ENCODE data around the gene CEP162.
"Not testable (repeated sequence)": the region's sequence is repeated elsewhere in the genome, so short reads cannot be mapped to it uniquely, and the experiment has no call there.

CEP162 gene, protein sequence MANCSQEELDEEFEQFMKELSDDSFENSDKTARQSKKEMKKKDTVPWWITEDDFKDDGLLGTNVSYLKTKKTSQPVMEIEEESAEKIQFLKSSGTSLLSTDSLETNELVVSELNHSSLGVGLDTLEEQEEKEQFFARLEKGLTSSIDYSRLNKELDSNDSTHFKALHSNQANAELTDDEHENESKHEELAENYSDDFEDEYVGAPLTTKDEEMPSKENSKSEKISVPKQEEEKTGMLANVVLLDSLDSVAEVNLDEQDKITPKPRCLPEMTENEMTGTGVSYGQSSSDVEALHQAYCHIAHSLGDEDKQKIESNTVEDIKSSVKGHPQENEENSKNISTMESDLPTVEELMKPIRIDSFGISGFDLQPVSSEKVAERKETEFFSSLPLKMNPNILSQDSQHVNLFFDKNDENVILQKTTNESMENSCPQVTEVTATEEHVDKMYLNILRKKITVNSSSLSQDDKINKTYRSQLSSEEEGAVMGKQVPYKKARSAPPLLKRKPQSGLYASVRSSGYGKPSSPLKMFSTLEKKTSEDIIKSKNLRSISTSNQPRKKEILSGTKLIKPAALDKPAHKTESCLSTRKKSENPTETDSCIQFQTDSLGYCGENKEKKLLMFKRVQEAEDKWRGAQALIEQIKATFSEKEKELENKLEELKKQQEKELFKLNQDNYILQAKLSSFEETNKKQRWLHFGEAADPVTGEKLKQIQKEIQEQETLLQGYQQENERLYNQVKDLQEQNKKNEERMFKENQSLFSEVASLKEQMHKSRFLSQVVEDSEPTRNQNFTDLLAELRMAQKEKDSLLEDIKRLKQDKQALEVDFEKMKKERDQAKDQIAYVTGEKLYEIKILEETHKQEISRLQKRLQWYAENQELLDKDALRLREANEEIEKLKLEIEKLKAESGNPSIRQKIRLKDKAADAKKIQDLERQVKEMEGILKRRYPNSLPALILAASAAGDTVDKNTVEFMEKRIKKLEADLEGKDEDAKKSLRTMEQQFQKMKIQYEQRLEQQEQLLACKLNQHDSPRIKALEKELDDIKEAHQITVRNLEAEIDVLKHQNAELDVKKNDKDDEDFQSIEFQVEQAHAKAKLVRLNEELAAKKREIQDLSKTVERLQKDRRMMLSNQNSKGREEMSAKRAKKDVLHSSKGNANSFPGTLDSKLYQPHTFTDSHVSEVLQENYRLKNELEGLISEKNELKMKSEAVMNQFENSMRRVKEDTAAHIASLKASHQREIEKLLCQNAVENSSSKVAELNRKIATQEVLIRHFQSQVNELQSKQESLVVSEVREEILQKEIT (N-terminal part only)

GRCh38 chr6:84227434-84228197, at the start of gene CEP162:
Gene CEP162, minus strand, starts transcription at chr6:84227643. Its CDS starts 1,250 bp downstream, at chr6:84226393.
- DNase-seq (ENCODE audit: low read depth), result peak; percentile 80

- DNase-seq (ENCODE audit: low read depth), result no peak
Observed at GRCh38 chr6:84274856-84275255, 47.4 kb upstream of the CEP162 start.

- no peak for DNase-seq (ENCODE audit: low read depth)
Observed at GRCh38 chr6:84273048-84273809, 45.8 kb upstream of the CEP162 start.

- no peak for DNase-seq (ENCODE audit: low read depth)
Observed at GRCh38 chr6:84272298-84272697, 44.9 kb upstream of the CEP162 start.

GRCh38 chr6:84271061-84271716, 43.7 kb upstream of the CEP162 start:
- no peak for DNase-seq (ENCODE audit: low read depth)

- no peak for DNase-seq (ENCODE audit: low read depth)
Observed at GRCh38 chr6:84269947-84270733, 42.7 kb upstream of the CEP162 start.

GRCh38 chr6:84268781-84269180, 41.3 kb upstream of the CEP162 start:
- no peak for DNase-seq (ENCODE audit: low read depth)

DNA sequence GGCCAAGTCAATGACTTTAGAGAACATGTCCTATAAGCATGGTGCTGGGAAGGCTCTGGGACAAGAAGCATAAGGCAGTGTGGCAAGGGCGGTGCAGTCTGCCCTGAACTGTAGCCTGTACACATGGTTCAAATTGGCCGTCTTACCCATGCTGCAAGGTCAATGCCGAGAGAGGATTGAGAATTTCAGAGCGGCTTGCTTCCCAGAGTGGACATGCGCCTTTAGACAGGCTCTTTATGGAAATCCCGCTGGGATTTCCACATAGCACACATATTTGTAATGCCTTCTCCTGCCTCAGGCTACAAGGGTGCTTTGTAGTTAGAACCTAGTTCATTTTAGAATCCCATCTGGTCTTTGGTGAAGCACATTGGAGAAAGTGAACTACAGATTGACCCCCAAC, 36.1 kb upstream of the CEP162 start:
- DNase-seq (ENCODE audit: low read depth), result no peak

DNA sequence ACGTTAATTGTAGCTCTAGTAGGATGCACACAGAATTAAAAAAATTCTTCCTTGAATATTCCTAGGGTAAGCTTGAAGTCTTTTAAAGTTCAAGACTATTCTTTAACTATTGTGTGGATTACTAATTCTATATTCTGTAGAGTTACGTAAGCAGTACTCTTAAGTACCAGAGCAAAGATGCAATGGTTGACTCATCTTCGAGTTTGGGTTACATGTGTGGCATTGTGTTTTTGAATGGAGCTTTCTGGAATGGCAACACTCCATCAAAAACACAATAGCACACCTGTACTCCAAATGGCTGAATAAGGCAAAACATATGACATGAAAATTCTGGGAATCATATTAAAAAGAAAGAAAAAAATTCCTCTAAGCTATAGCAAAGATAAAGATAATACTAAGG, 33.5 kb upstream of the CEP162 start:
- DNase-seq (ENCODE audit: low read depth), result no peak

DNA sequence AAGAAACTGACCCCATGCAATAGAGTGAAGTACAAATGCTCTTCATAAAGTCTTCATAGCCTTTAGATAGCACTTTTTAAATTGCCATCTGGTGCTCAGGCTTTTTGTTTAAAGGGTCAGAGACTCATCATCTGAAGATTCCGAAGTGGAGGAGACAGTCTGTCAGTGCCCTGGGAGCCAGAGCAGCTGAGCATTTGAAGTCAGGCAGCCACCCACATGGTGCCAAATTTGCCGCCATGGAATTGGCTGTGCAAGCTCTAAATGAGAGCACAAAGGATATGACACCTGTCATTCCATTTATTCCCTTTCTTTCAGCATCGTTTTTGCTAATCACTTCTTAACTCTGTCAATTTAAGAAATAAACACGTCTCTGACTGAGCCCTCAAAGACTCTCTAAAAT, 32.8 kb upstream of the CEP162 start:
- DNase-seq (ENCODE audit: low read depth), result no peak

DNA sequence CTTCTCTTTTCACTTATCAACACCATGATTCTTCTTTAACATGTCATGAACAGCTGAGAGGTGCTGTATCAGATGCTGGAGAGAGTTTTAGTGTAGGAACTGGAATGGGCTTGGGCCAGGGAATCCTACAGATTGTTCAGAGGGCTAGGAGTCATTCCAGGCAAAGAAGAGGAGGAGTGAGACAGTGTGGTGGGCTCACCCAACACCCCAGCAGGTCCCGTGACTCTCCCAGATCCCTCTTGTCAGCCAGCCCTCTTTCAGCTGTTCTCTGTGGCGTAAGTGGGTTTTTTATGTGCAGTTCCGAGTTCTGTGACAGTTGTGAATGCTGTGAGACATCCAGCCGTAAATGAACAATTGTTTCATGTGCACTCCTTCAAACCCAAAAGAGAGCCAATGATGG, 31.4 kb upstream of the CEP162 start:
- no peak for DNase-seq (ENCODE audit: low read depth)

- no peak for DNase-seq (ENCODE audit: low read depth)
Observed at GRCh38 chr6:84258268-84258667, 30.8 kb upstream of the CEP162 start.

GRCh38 chr6:84255641-84256040, 28.2 kb upstream of the CEP162 start:
- DNase-seq (ENCODE audit: low read depth), result no peak

DNA sequence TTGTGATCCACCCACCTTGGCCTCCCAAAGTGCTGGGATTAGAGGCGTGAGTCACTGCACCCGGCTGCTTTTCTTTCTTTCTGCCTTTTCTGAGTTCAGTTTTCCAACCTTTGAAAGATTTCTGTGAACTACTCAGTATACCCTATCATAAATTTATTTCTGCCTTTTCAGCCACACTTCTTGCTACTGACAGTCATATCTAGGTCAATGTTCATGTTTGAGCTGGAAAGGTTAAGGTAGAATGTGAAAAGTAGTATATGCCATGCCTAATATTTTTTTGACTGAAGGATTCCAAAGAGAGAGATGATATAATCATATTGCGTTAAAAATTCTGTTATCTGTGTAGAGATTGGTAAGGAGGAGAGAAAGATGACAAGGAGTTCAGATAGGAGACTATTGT, 25.9 kb upstream of the CEP162 start:
- DNase-seq (ENCODE audit: low read depth), result no peak

- no peak for DNase-seq (ENCODE audit: low read depth)
Observed at GRCh38 chr6:84251891-84252539, 24.6 kb upstream of the CEP162 start.

DNA sequence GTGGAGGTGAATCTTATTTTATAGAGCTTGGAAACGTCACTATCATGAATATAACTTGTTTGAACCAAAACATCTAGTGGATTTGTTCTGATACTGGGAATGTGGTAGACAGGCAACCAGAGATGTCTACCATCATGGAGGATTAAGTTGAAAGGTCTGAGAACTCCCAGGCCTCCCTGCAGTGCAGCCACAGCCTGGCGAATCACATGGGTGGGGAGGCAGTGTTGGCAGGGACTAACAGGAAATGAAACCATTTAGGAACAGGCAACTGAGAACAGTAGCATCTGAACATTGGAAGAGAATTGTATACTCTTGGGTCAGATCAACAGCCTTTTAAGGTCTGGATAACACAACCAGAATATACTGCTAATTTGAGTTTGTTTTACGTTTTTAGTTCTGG, 22.3 kb upstream of the CEP162 start:
- no peak for DNase-seq (ENCODE audit: low read depth)

DNA sequence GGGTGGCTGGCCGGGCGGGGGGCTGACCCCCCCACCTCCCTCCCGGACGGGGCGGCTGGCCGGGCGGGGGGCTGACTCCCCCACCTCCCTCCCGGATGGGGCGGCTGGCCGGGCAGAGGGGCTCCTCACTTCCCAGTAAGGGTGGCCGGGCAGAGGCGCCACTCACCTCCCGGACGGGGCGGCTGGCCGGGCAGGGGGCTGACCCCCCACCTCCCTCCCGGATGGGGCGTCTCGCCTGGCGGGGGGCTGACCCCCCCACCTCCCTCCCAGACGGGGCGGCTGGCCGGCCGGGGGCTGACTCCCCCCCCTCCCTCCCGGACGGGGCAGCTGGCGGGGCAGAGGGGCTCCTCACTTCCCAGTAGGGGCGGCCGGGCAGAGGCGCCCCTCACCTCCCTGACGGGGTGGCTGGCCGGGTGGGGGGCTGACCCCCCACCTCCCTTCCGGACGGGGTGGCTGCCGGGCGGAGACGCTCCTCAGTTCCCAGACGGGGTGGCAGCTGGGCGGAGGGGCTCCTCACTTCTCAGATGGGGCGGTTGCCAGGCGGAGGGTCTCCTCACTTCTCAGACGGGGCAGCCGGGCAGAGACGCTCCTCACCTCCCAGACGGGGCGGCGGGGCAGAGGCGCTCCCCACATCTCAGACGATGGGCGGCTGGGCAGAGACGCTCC, 17.1 kb upstream of the CEP162 start:
- DNase-seq (ENCODE audit: low read depth), result not testable (repeated sequence)

DNA sequence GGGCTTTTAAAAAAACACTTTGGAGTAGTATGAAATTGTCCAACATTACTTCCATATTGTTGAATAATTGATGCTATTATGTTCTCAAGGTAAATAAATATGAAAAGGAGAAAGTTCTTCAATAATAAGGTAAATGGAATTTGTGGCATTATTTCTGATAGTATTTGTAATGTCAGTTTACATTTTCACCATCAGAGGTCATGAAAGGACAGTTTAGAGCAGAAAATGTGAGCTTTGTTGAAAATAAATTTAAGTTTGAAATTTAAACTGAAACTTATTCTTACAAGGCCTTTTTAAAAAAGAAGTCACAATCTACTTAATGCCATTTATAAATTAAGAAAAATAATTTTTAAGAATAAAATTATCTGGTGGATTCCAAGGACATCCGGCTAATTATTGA, 15.8 kb upstream of the CEP162 start:
- no peak for DNase-seq (ENCODE audit: low read depth)

Measured in stimulated activated CD8-positive, alpha-beta memory T cell treated with anti-CD3 and anti-CD28 coated beads, Interleukin-7, amount 100 ng/mL, for 24 hours (primary cell).